Measurements from ENCODE around the gene ELAVL2.

ELAVL2 gene

DNA sequence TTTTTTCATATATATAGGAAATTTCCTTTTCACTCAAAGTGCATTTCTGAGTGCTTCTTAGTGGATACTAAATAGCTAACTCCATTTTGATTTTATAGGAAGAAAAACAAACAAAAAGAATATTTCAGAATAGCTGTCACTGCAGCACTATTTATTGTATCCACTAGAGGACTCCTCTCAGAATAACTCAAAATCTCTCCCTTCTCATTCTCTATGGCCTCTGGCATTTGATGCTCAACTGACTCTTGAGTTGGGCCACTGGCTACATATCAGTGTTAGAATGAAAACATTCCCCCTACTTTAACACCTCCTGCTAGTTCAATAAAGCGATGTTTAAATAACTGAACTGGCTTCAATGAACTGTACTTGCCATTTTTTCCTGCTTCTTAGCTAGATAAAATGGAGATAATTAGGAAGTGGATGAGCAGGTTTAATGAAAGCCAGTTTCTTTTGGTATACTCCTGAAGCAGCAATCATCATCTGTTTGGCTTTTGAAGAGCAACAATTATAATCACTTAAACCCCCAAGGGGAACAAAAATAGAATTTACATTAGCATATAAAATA, 16.6 kb upstream of the ELAVL2 start:
- POLR2A ChIA-PET = no interaction called here

DNA sequence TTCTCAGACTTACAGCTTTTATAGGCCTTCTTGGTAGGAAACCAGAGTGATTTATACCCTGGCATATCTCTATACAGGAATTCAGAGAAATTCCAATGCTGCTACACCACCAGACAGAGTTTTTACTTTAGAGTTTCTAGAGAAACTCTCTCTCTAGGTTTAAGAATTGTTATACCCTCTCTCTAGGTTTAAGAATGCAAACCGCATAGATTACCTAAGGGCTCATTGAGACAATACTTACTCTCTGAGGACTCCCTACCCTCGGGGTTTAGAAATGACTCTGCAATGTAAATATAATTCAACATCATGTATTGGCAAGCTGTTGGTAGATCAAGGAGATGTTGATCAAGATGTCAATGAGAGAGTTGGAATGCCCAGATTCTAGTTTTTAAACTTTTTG, 15.3 kb upstream of the ELAVL2 start:
- H3K4me1 ChIP-seq (ENCODE audit: control extremely low read depth in 1 of 4, control insufficient read depth in 4 of 4, insufficient read depth in 4 of 4, low read length in 3 of 4) = peaks cover 0 to 4% (median 0%) of the 10 kb centered on the region in 4 experiments
- no peak for DNase-seq
- POLR2A ChIA-PET = no interaction called here
- H3K27ac ChIP-seq (ENCODE audit: insufficient read depth in 1 of 2, low read depth in 1 of 2, low read length in 2 of 2, poor library complexity in 1 of 2, severe bottlenecking in 2 of 2) = no peak overlapping the region
- WGBS (ENCODE audit: insufficient coverage) = 69% methylated on average over 2 of the region's 2 CpGs
- no peaks in the 10 kb centered on the region for H3K27me3 ChIP-seq (replicated peaks in 2 of 5; ENCODE audit: control insufficient read depth in 4 of 5, insufficient read depth in 5 of 5, low read length in 4 of 5)
- no peaks in the 10 kb centered on the region for H3K9me3 ChIP-seq (ENCODE audit: control extremely low read depth in 1 of 5, control insufficient read depth in 4 of 5, insufficient read depth in 2 of 5, low read depth in 1 of 5, low read length in 4 of 5)
- H3K4me3 ChIP-seq (ENCODE audit: control insufficient read depth in 1 of 7, extremely low read depth in 1 of 7, insufficient read depth in 4 of 7, low read depth in 2 of 7, low read length in 6 of 7) = no peak overlapping the region
- H3K36me3 ChIP-seq (ENCODE audit: control insufficient read depth in 4 of 4, insufficient read depth in 4 of 4, low read length in 3 of 4) = no peaks in the 10 kb centered on the region
- CTCF ChIA-PET = no interaction called here

More for the DNA sequence above, 16.6 kb upstream of the ELAVL2 start:
- Histone ChIP-seq H3K9me3 (ENCODE audit: control extremely low read depth in 1 of 5, control insufficient read depth in 4 of 5, insufficient read depth in 2 of 5, low read depth in 1 of 5, low read length in 4 of 5) (no peaks in the 10 kb centered on the region), H3K4me3 (ENCODE audit: control insufficient read depth in 1 of 7, extremely low read depth in 1 of 7, insufficient read depth in 4 of 7, low read depth in 2 of 7, low read length in 6 of 7) (no peak overlapping the region), H3K4me1 (ENCODE audit: control extremely low read depth in 1 of 4, control insufficient read depth in 4 of 4, insufficient read depth in 4 of 4, low read length in 3 of 4) (no peaks in the 10 kb centered on the region), H3K27me3 (replicated peaks in 2 of 5; ENCODE audit: control insufficient read depth in 4 of 5, insufficient read depth in 5 of 5, low read length in 4 of 5) (no peaks in the 10 kb centered on the region), H3K27ac (ENCODE audit: insufficient read depth in 1 of 2, low read depth in 1 of 2, low read length in 2 of 2, poor library complexity in 1 of 2, severe bottlenecking in 2 of 2) (no peak overlapping the region), H3K36me3 (ENCODE audit: control insufficient read depth in 4 of 4, insufficient read depth in 4 of 4, low read length in 3 of 4) (no peaks in the 10 kb centered on the region)
- WGBS (ENCODE audit: insufficient coverage) = no CpG with 5 or more reads among the region's 1 CpG
- no peak for DNase-seq
- CTCF ChIA-PET = no interaction called here

DNA sequence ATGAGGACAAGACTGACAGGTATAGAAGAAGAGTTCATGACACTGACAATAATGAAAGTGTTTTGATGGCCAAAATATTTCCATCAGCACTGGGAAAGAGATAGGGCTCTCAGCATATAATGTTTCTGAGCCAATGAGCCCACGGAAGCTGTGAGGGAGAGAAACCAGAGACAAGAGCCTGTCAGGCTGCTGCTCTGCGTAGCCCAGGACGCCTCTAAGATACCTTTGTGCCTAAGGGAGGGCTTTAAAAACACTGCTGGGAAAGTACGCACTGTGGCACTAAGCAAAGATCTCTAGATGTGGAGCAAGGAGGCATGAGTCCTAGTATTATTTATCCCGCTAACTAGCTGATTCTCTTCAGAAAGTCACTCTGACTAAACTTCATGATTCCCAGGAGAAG, 11.0 kb upstream of the ELAVL2 start:
- ChIA-PET CTCF (no interaction called here), POLR2A (no interaction called here)
- H3K27ac ChIP-seq (ENCODE audit: insufficient read depth in 1 of 2, low read depth in 1 of 2, low read length in 2 of 2, poor library complexity in 1 of 2, severe bottlenecking in 2 of 2) = no peak overlapping the region
- peaks cover 0 to 1% (median 0%) of the 10 kb centered on the region in 5 experiments for H3K9me3 ChIP-seq (ENCODE audit: control extremely low read depth in 1 of 5, control insufficient read depth in 4 of 5, insufficient read depth in 2 of 5, low read depth in 1 of 5, low read length in 4 of 5)
- peaks cover 0 to 4% (median 3%) of the 10 kb centered on the region in 5 experiments for H3K27me3 ChIP-seq (replicated peaks in 2 of 5; ENCODE audit: control insufficient read depth in 4 of 5, insufficient read depth in 5 of 5, low read length in 4 of 5)
- H3K4me3 ChIP-seq (ENCODE audit: control insufficient read depth in 1 of 7, extremely low read depth in 1 of 7, insufficient read depth in 4 of 7, low read depth in 2 of 7, low read length in 6 of 7) = no peak overlapping the region
- H3K36me3 ChIP-seq (ENCODE audit: control insufficient read depth in 4 of 4, insufficient read depth in 4 of 4, low read length in 3 of 4) = no peaks in the 10 kb centered on the region
- WGBS (ENCODE audit: insufficient coverage) = 100% methylated on average over 4 of the region's 5 CpGs
- DNase-seq = no peak
- peaks cover 0 to 4% (median 0%) of the 10 kb centered on the region in 4 experiments for H3K4me1 ChIP-seq (ENCODE audit: control extremely low read depth in 1 of 4, control insufficient read depth in 4 of 4, insufficient read depth in 4 of 4, low read length in 3 of 4)

DNA sequence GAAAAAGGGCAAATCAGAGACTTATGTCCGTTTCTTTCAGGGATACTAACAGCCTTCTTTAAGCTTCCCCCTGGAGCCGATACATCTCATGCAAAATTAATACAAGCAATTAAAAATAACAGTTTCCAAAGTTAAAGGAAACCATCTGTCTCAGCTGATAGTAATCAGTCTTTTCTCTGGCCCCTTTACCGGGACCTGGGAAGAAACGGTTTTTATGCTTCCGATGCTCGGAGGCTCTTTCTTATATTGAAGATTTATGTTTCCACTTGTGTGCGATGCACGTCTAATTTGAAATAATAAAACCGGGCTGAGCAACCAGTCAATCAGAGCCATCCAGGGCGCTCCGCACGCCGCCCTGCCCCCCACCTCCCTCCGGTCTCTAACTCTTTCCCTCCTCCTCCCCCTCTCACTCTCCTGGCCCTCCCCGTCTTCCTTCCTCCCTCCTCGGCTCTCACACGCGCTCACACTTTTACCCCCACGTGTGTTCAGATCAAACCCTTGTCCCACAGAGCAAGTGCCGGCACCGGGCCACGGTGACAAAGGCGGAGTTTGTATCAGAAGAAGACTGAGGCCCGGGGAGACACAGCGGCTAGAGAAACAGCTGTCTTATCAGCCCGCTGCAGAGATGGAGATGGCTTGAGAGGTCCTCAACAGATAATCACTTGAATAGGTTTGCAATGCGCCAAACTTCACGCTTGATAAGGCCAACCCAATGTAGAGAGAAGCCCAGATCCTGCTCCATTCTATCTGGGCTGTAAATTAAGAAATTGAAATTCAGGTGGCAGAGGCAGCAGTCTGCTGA, 5.1 kb upstream of the ELAVL2 start:
- no peak overlapping the region for H3K27ac ChIP-seq (ENCODE audit: insufficient read depth in 1 of 2, low read depth in 1 of 2, low read length in 2 of 2, poor library complexity in 1 of 2, severe bottlenecking in 2 of 2)
- peaks cover 8 to 52% (median 24%) of the 10 kb centered on the region in 5 experiments for H3K27me3 ChIP-seq (replicated peaks in 2 of 5; ENCODE audit: control insufficient read depth in 4 of 5, insufficient read depth in 5 of 5, low read length in 4 of 5)
- H3K4me3 ChIP-seq (ENCODE audit: control insufficient read depth in 1 of 7, extremely low read depth in 1 of 7, insufficient read depth in 4 of 7, low read depth in 2 of 7, low read length in 6 of 7) = no peak overlapping the region
- 1% methylated on average over 25 of the region's 28 CpGs for WGBS (ENCODE audit: insufficient coverage)
- no peaks in the 10 kb centered on the region for H3K36me3 ChIP-seq (ENCODE audit: control insufficient read depth in 4 of 4, insufficient read depth in 4 of 4, low read length in 3 of 4)
- POLR2A ChIA-PET = no interaction called here
- CTCF ChIA-PET = no interaction called here
- DNase-seq = no peak
- peaks cover 0 to 9% (median 1%) of the 10 kb centered on the region in 5 experiments for H3K9me3 ChIP-seq (ENCODE audit: control extremely low read depth in 1 of 5, control insufficient read depth in 4 of 5, insufficient read depth in 2 of 5, low read depth in 1 of 5, low read length in 4 of 5)
- H3K4me1 ChIP-seq (ENCODE audit: control extremely low read depth in 1 of 4, control insufficient read depth in 4 of 4, insufficient read depth in 4 of 4, low read length in 3 of 4) = peaks cover 0 to 2% (median 2%) of the 10 kb centered on the region in 4 experiments

DNA sequence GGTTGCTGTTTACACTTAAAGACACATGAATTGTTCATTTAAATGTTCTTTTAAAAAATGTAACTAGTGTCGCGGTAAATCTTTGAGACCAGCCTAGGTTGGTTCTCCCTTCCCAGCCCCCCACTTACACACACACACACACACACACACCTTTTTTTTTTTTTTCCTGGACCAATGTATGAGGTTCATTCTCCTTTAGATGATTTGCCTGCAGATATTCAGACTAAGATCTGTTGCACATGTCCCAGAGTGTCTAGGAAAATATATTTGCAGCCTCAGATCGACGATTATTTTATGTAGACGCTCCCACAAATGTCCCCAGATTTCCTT, 4.4 kb upstream of the ELAVL2 start:
- ChIA-PET CTCF (no interaction called here), POLR2A (no interaction called here)
- Histone ChIP-seq H3K4me1 (ENCODE audit: control extremely low read depth in 1 of 4, control insufficient read depth in 4 of 4, insufficient read depth in 4 of 4, low read length in 3 of 4) (peaks cover 0 to 4% (median 3%) of the 10 kb centered on the region in 4 experiments), H3K9me3 (ENCODE audit: control extremely low read depth in 1 of 5, control insufficient read depth in 4 of 5, insufficient read depth in 2 of 5, low read depth in 1 of 5, low read length in 4 of 5) (peaks cover 1 to 10% (median 4%) of the 10 kb centered on the region in 5 experiments), H3K27me3 (replicated peaks in 2 of 5; ENCODE audit: control insufficient read depth in 4 of 5, insufficient read depth in 5 of 5, low read length in 4 of 5) (peaks cover 11 to 59% (median 27%) of the 10 kb centered on the region in 5 experiments), H3K4me3 (ENCODE audit: control insufficient read depth in 1 of 7, extremely low read depth in 1 of 7, insufficient read depth in 4 of 7, low read depth in 2 of 7, low read length in 6 of 7) (no peak overlapping the region), H3K36me3 (ENCODE audit: control insufficient read depth in 4 of 4, insufficient read depth in 4 of 4, low read length in 3 of 4) (no peaks in the 10 kb centered on the region), H3K27ac (ENCODE audit: insufficient read depth in 1 of 2, low read depth in 1 of 2, low read length in 2 of 2, poor library complexity in 1 of 2, severe bottlenecking in 2 of 2) (no peak overlapping the region)
- 10% methylated on average over 2 of the region's 5 CpGs for WGBS (ENCODE audit: insufficient coverage)
- no peak for DNase-seq

DNA sequence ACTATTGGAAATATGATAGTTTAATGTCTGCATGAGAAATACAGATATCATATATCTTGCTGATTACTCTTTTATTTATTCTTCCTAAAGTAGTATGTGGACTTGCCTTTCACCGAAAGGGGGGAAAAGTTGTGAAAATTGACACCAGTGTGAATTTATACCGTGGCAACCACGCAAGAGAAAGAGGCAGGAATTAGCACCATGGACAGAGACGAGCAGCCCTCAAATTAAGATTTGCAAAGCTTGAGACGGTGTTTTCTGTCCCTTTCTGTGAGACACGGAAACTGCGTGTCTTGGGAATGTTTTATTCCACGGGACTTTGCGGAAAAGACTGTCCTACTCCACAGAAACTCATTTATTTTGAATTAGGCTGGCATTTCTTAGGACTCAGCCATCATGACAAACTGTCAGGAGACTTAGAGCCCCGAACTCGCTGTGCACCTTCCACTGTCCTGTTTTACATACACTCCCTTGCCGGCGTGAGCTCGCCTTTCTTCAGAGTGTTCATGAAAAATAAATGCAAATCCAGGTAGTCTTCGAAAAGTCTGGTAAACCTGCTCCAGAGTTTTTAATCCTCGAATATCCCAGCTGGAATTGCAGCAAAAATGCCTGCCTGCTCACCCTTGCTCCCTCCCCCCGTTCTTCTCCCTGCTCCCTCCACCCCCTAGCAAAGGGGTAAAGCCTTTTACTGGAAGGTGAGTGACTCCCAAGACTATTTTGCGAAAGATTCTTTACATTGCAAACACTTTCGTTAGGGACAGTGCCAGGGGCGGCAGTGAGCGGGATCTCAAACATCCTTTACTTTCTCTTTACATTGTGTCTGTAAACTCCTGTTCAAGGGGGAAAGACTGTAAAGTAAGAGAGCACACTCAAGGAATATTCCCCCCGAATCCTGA, 3.8 kb upstream of the ELAVL2 start:
- DNase-seq = peak in 2 of 3 donors; percentile 14 to 29
- POLR2A ChIA-PET = no interaction called here

More for the DNA sequence above, 3.8 kb upstream of the ELAVL2 start:
- Histone ChIP-seq H3K27ac (ENCODE audit: insufficient read depth in 1 of 2, low read depth in 1 of 2, low read length in 2 of 2, poor library complexity in 1 of 2, severe bottlenecking in 2 of 2) (no peak overlapping the region), H3K27me3 (replicated peaks in 2 of 5; ENCODE audit: control insufficient read depth in 4 of 5, insufficient read depth in 5 of 5, low read length in 4 of 5) (peaks cover 11 to 65% (median 30%) of the 10 kb centered on the region in 5 experiments), H3K36me3 (ENCODE audit: control insufficient read depth in 4 of 4, insufficient read depth in 4 of 4, low read length in 3 of 4) (no peaks in the 10 kb centered on the region), H3K4me3 (ENCODE audit: control insufficient read depth in 1 of 7, extremely low read depth in 1 of 7, insufficient read depth in 4 of 7, low read depth in 2 of 7, low read length in 6 of 7) (no peak overlapping the region), H3K4me1 (ENCODE audit: control extremely low read depth in 1 of 4, control insufficient read depth in 4 of 4, insufficient read depth in 4 of 4, low read length in 3 of 4) (peaks cover 0 to 5% (median 3%) of the 10 kb centered on the region in 4 experiments), H3K9me3 (ENCODE audit: control extremely low read depth in 1 of 5, control insufficient read depth in 4 of 5, insufficient read depth in 2 of 5, low read depth in 1 of 5, low read length in 4 of 5) (peaks cover 1 to 15% (median 4%) of the 10 kb centered on the region in 5 experiments)
- CTCF ChIA-PET = no interaction called here
- WGBS (ENCODE audit: insufficient coverage) = 3% methylated on average over 16 of the region's 22 CpGs
